Brain pericyte (primary cell): ENCODE measurements around the gene RFTN1.

ENCODE experiments used
- DNase-seq: peaks from one replicate; pipeline ENCODE4 v3.0.0-alpha.2; 2012; ENCODE audit warnings: low read depth, low spot score

The RFTN1 gene

GRCh38 chr3:16513141-16514020, at the start of gene RFTN1:
Gene RFTN1, minus strand, starts transcription at chr3:16513699. Its CDS starts 19,830 bp downstream, at chr3:16493869.
- DNase-seq = no peak

GRCh38 chr3:16559653-16560365, 46.3 kb upstream of the RFTN1 start:
- no peak for DNase-seq

GRCh38 chr3:16554126-16554525, 40.6 kb upstream of the RFTN1 start:
- DNase-seq = no peak

GRCh38 chr3:16552757-16553156, 39.3 kb upstream of the RFTN1 start:
- DNase-seq = no peak

GRCh38 chr3:16551342-16551976, 38.0 kb upstream of the RFTN1 start:
- no peak for DNase-seq

GRCh38 chr3:16550676-16551341, 37.3 kb upstream of the RFTN1 start:
- DNase-seq = peak; percentile 57

- no peak for DNase-seq
These were observed 36.8 kb upstream of the RFTN1 start for GRCh38 chr3:16550305-16550675.

- DNase-seq = no peak
These were observed 35.2 kb upstream of the RFTN1 start for GRCh38 chr3:16548721-16549120.

- DNase-seq = no peak
These were observed 34.3 kb upstream of the RFTN1 start for GRCh38 chr3:16547561-16548357.

- no peak for DNase-seq
These were observed 32.9 kb upstream of the RFTN1 start for GRCh38 chr3:16546186-16547010.

- DNase-seq = no peak
These were observed 32.1 kb upstream of the RFTN1 start for GRCh38 chr3:16545413-16546185.

GRCh38 chr3:16543242-16543864, 29.9 kb upstream of the RFTN1 start:
- no peak for DNase-seq

- DNase-seq = no peak
These were observed 25.0 kb upstream of the RFTN1 start for GRCh38 chr3:16538507-16538906.

GRCh38 chr3:16536996-16537395, 23.5 kb upstream of the RFTN1 start:
- no peak for DNase-seq

- DNase-seq = no peak
These were observed 22.8 kb upstream of the RFTN1 start for GRCh38 chr3:16536344-16536663.

GRCh38 chr3:16534640-16535262, 21.3 kb upstream of the RFTN1 start:
- DNase-seq = no peak

GRCh38 chr3:16533928-16534574, 20.6 kb upstream of the RFTN1 start:
- DNase-seq = no peak

GRCh38 chr3:16529264-16529663, 15.8 kb upstream of the RFTN1 start:
- no peak for DNase-seq
